ENCODE measurements around the gene ANKRD37. TPM values are rescaled to one million over a fixed set of nuclear protein-coding genes. Genes with fewer than 3 reads are reported as not detected.

ANKRD37 gene
- polyA plus RNA-seq, 4 donors: 10.0 to 15.3 (median 12.1) TPM

DNA sequence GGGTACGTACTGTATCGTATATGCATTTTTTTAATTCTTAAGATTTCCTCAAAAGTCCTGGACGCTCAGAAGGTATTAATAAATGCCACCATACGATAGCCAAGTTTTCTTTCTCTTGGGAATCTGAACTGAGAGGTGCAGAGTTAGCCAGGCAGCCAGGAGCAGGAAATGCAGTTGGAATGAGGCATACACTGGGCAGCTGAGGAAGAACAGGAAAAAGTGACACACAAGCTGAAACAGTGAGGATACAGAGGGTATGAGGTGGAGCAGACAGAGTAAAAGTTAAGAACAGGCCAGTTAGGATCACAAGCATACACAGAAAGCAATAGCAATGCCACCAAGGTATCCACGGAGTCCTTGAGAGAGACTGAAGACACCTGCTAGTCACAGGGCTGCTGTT, 15.8 kb downstream of the ANKRD37 start:
- no peak for DNase-seq (ENCODE audit: low read depth in 4 of 4, low spot score in 3 of 4)

DNA sequence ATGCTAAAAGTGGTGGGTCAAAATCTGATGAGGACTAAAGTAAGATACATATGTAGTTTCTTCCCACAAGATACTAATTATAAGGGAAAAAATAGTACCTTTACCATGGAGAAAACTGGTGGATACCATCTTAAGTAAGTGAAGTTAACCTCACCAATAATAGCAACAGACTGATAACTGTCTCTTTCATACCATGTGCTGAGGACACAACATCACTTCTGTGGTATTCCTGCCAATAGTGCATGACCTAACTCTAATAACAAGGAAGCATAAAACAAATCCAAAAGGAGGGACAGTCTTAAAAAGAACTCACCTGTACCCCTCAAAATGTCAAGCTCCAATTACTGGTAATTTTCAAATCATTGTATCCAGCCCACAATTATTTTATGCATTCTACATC, 20.3 kb downstream of the ANKRD37 start:
- DNase-seq (ENCODE audit: low read depth in 4 of 4, low spot score in 3 of 4): no peak

DNA sequence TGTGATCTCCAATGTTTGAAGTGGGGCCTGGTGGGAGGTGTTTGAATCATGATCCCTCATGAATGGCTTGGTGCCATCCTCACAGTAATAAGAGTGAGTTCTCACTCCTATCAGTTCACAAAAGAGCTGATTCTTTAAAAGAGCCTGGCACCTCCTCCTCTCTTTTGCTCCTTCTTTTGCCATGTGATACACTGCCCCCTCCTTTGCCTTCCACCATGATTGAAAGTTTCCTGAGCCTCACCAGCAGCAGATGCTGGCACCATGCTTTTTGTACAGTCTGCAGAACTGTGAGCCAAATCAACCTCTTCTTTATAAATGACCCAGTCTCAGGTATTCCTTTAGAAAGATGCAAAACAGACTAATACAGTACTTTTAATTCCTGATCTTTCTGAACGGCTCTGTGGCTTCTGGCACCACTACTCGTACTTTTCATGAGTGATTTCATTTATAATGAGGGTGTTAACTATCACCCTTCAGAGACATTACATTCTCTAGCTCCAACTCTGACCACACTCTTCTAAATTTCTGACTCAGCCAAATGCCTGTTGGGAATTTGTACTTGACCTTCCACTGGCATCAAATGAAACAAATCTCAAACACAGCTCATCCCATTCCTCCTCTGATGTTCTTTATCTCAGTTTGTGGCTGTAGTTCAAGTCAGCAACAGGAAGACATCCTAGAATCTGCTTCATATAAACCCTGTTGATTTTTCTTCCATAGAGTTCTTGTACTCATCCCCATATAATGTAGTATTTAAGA, 24.9 kb downstream of the ANKRD37 start:
- DNase-seq (ENCODE audit: low read depth in 4 of 4, low spot score in 3 of 4): no peak

DNA sequence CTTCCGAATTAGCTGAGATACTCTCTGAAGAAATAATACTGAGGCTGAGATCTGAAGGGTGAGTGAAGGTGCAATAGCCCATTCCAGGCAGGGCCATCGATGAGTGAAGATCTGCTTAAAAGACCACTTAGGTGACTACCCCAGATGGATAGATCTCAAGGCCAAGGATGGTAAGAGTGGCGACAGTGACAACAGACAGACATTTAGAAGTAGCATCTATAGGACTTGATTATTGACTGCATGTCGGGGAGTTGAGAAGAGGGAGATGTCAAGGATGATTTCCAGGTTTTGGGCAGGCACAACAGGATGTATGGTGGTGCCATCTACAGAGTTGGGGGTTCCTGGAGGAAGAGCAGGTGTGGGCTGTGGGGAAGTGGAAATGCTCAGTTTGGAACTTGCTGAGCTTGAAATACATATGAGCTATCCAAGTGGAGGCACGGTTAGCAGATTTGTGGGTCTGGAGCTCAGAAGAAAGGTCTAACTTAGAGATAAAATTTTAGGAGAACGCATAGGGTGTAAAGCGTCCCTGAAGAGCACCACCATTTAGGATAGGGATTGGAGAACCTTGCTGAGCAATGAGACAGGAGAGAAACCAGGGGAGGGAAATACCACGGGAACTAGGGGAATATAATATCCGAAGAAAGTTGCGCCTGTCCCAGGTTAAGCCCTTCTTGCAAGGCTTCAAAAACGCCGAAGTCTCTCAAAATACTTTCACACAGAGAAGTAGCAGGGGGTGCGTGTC, 28.4 kb downstream of the ANKRD37 start:
- peak in 2 of 4 donors; percentile 40 to 41 for DNase-seq (ENCODE audit: low read depth in 4 of 4, low spot score in 3 of 4)

DNA sequence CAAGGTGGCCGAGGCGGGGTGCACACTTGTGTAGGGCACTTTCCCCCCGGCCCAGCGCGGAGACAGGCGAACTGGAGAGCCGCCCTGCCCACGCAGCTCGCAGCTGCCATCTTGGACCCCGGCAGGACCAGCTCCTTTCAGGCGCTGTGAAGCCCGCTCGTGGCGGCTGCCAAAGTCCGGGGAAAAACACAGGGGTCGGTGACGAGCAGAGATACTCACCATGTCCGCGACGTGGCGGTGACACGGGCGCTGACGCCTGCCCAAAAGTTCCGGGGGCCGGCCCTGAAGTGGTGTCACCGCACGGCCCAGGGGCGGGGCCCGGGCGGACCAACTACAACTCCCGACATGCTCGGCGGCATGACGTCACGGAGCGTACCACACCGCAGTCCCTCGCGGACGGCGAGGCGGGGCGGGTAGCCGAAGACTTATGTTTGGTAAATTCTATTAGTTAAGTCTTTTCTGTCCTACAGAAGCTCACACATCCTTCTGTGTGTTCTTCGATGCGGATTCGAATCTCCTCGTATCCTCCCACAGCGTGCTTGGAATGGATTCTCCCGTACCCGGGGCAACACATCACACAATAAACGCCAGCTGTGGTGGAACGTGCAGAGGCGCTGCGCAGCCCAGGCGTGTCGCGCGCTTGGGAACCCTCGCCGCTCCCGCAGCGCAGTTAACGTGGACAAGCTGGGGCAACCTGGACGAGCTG, 29.2 kb downstream of the ANKRD37 start, which contains the start of gene UFSP2:
UFSP2 (minus strand) TSS at position 318 of the 706 bp plus-strand sequence; CDS start at position 222, 96 bp downstream.
- DNase-seq (ENCODE audit: low read depth in 4 of 4, low spot score in 3 of 4): peak; percentile 82 to 92 (median 87)

DNA sequence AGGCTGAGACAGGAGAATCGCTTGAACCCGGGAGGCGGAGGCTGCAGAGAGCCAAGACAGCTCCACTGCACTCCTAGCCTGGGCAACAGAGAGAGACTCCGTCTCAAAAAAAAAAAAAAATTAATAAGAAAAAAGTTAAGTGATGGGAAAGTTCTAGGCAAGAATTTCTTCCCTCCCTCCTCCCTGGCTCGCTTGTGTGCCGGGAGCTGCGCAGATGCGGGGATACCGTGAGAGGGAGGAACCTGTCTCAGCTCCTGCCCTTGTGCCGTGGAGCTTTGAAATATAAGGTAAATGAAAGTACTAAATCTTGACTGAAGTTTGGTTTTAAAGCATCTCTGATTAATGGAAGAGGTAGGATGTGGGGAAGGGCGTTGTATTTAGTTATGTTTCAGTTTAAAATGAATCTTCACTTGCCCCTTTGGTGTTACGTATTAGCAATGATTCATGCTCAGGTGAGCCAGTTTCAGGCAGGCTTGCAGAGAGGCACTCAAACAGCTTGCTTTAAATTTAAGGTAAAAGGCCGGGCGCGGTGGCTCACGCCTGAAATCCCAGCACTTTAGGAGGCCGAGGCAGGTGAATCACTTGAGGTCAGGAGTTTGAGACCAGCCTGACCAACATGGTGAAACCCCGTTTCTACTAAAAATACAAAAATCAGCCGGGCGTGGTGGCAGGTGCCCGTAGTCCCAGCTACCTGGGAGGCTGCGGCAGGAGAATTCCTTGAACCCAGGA, 30.5 kb downstream of the ANKRD37 start:
- DNase-seq (ENCODE audit: low read depth in 4 of 4, low spot score in 3 of 4): no peak

DNA sequence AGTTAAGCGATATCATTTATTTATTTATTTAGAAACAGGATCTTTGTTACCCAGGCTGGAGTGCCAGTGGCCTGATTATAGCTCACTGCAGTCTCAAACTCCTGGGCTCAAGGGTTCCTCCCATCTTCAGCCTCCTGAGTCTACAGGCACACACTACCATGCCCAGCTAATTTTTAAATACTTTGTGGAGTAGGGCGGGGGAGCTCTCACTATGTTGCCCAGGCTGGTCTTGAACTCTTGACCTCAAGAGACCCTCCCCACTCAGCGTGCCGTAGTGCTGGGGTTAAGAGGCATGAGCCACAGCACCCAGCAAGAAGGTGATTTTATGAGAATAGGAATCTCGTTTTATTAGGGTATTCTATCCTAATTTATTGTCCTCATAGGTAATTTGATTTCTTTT, 33.0 kb downstream of the ANKRD37 start:
- DNase-seq (ENCODE audit: low read depth in 4 of 4, low spot score in 3 of 4): no peak

DNA sequence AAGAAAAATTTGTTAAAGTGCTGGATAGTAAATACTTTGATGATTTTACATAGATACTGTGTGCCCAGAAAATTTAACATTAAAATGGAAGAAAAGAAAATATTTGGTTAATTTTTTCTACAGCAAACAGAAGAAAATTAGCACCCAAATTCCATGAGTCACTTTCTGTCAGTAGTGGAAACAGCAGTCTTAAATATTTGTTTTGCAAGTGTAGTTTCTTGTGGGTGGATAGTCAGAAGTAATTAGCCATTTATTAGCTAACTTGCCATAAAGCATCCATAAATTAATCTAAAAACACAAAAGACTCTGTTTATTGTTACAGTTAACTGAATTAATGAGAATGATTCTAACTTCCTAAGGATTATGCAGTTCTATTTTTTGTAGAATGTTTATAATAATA, 38.8 kb downstream of the ANKRD37 start:
- no peak for DNase-seq (ENCODE audit: low read depth in 4 of 4, low spot score in 3 of 4)

DNA sequence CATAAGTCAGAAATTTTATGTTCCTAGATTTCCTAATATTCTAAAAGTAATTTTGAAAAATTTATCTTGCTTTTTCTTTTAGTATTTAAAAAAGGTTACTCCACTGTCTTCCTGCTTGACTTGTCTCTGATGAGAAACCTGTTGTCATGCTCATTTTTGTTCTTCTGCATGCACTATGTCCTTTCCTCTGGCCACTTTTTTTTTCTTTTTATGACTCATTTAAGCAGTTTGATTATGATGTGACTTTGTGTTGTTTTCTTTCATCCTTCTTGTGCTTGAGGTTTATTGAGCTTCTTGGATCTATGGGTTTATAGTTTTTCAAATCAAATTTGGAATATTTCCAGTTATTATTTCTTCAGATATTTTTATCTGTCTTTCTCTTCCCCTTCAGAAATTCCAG, 41.2 kb downstream of the ANKRD37 start:
- no peak for DNase-seq (ENCODE audit: low read depth in 4 of 4, low spot score in 3 of 4)

DNA sequence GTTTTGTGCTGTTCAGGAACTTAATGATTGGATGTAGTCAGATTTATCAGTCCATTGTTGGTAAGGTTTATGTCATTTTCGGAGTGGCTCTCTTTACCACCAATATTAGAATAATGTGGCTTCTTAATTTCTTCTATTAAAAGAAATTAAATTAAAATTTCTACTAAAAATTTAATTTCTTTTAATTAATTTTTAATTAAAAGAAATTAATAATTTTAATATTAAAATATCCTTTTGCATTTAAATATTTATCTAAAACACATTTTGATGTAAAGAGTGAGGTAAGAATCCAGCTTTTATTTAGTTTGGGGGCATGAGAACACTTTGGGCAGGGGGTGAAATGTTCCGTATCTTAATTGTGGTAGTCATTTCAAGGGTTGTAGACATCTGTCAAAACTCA, 44.8 kb downstream of the ANKRD37 start:
- no peak for DNase-seq (ENCODE audit: low read depth in 4 of 4, low spot score in 3 of 4)

DNA sequence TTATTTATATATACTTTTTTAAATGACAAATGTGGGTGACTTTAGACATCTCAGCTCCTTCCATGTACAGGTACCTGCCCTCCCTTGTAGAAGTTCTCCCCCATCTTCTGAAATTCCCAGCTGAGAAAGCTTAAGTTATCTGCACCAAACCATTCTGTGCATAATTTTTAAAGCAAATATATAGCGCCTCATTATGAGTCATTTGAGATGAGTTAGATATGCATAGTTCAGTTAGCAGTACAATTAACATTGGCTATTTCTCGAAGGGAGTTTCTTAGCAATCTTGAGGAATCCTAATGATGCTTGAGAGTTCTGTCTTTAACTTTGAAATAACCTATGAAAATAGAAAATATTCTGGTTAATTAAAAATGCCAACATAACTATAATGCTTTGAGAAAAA, 48.6 kb downstream of the ANKRD37 start:
- DNase-seq (ENCODE audit: low read depth in 4 of 4, low spot score in 3 of 4): no peak

Other genes starting within 250 kb of the ANKRD37 start
- 10 to 100 TPM; 42.9 to 62.8 (median 55.1) TPM for gene CFAP97, start 192.8 kb upstream of the ANKRD37 start, polyA plus RNA-seq (ENCODE audit: insufficient read length in 4 of 4)
- gene SNX25, start 187.2 kb upstream of the ANKRD37 start, polyA plus RNA-seq (ENCODE audit: insufficient read length in 4 of 4): 10 to 100 TPM; 24.3 to 27.9 (median 25.1) TPM
- gene LRP2BP, start 917 bp upstream of the ANKRD37 start, polyA plus RNA-seq (ENCODE audit: insufficient read length in 4 of 4): 1 to 10 TPM; 2.7 to 3.5 (median 3.1) TPM
- 10 to 100 TPM; 57.8 to 86.3 (median 75.6) TPM for gene UFSP2, start 29.1 kb downstream of the ANKRD37 start, polyA plus RNA-seq (ENCODE audit: insufficient read length in 4 of 4)
- 1 to 10 TPM; 2.2 to 2.7 (median 2.5) TPM for gene CCDC110, start 74.9 kb downstream of the ANKRD37 start, polyA plus RNA-seq (ENCODE audit: insufficient read length in 4 of 4)
- 1 to 10 TPM; 3.8 to 7.2 (median 4.2) TPM for gene PDLIM3, start 138.7 kb downstream of the ANKRD37 start, polyA plus RNA-seq (ENCODE audit: insufficient read length in 4 of 4)